Fibroblast of lung (primary cell): Measurements from ENCODE around the gene RREB1. TPM values are rescaled to one million over a fixed set of nuclear protein-coding genes. Genes with fewer than 3 reads are reported as not detected.
"Not testable (repeated sequence)": the region's sequence is repeated elsewhere in the genome, so short reads cannot be mapped to it uniquely, and the experiment has no call there.

Experiments used
- DNase-seq, 2 donors: peaks; one replicate each; pipeline versions ENCODE4 v3.0.0 to v3.0.0-alpha.2; 2010; ENCODE audit warnings: low read depth in 2 of 2
- H2AFZ ChIP-seq: 2 replicates; pipeline ENCODE4 v1.5.1; 2012; ENCODE audit warnings: low read length, control low read depth, inconsistent platforms
- H3K27ac ChIP-seq: 2 replicates; pipeline ENCODE4 v1.5.1; 2011; ENCODE audit warnings: low read length, control low read depth; ENCODE audit not compliant: insufficient read depth
- H3K27me3 ChIP-seq: 2 replicates; pipeline ENCODE4 v1.5.1; 2011; ENCODE audit warnings: mild to moderate bottlenecking, low read length; ENCODE audit not compliant: control insufficient read depth, insufficient read depth
- H3K36me3 ChIP-seq: 2 replicates; pipeline ENCODE4 v1.5.1; 2011; ENCODE audit warnings: low read length; ENCODE audit not compliant: control insufficient read depth, insufficient read depth
- H3K4me1 ChIP-seq: 2 replicates; pipeline ENCODE4 v1.5.1; 2011; ENCODE audit warnings: low read length; ENCODE audit not compliant: control insufficient read depth, insufficient read depth; ENCODE audit errors: extremely low read depth
- H3K4me2 ChIP-seq: 2 replicates; pipeline ENCODE4 v1.5.1; 2011; ENCODE audit warnings: low read length, control low read depth; ENCODE audit not compliant: insufficient read depth; ENCODE audit errors: extremely low read depth
- H3K4me3 ChIP-seq, 4 experiments: fragments of 200-600 bp in 1 of 4; sonication (generic) in 1 of 4; replicated peaks in 1 of 4; 2 replicates each; pipeline ENCODE4 v1.5.1; 2011 to 2016; ENCODE audit warnings: low read length in 4 of 4, low read depth in 3 of 4, mild to moderate bottlenecking in 3 of 4, control low read depth in 2 of 4, inconsistent platforms in 1 of 4, mixed read lengths in 1 of 4; ENCODE audit not compliant: insufficient read depth in 1 of 4; ENCODE audit errors: control extremely low read depth in 1 of 4
- H3K79me2 ChIP-seq: 2 replicates; pipeline ENCODE4 v1.5.1; 2012; ENCODE audit warnings: mild to moderate bottlenecking, low read length, inconsistent platforms; ENCODE audit not compliant: control insufficient read depth, insufficient read depth
- H3K9ac ChIP-seq: 2 replicates; pipeline ENCODE4 v1.5.1; 2011; ENCODE audit warnings: mild to moderate bottlenecking, low read length, control low read depth; ENCODE audit not compliant: insufficient read depth
- H3K9me3 ChIP-seq: 2 replicates; pipeline ENCODE4 v1.5.1; 2012; ENCODE audit warnings: low read depth, low read length; ENCODE audit not compliant: control insufficient read depth, insufficient read depth
- H4K20me1 ChIP-seq: 2 replicates; pipeline ENCODE4 v1.5.1; 2011; ENCODE audit warnings: low read length; ENCODE audit not compliant: control insufficient read depth, insufficient read depth; ENCODE audit errors: extremely low read depth
- EZH2 ChIP-seq: IDR thresholded peaks from 2 replicates; pipeline ENCODE4 v1.5.1; 2012; ENCODE audit warnings: low read length, control low read depth, mild to moderate bottlenecking; ENCODE audit errors: missing control alignments
- polyA plus RNA-seq, 2 donors: library from polyadenylated mRNA; depleted of rRNA in 1 of 2; stranded (reverse) in 1 of 2; unstranded in 1 of 2; fragments of >200 nt; gene quantifications; 2 replicates each; pipeline ENCODE4 v1.2.1, GENCODE V29; 2011 to 2012; ENCODE audit warnings: missing spikeins in 1 of 2
- total RNA-seq: library from RNA; depleted of rRNA; stranded (reverse); fragments of >200 nt; gene quantifications from 2 replicates; pipeline ENCODE4 v1.2.1, GENCODE V29; 2014
- TF ChIP-seq, protein P1 (sequence below), 2 donors: IDR thresholded peaks in 1 of 2; conservative IDR thresholded peaks in 1 of 2; 1 replicate in 1 of 2; 2 replicates in 1 of 2; pipeline ENCODE4 v1.5.1; 2011 to 2012; ENCODE audit warnings: low read length in 2 of 2, control low read depth in 1 of 2, inconsistent platforms in 1 of 2, low read depth in 1 of 2, mild to moderate bottlenecking in 1 of 2

Gene RREB1
- total and polyA plus RNA-seq, 2 donors (not counting 1 experiment from before 2014, with no cell fraction given) = 2.4 to 18.8 TPM

DNA sequence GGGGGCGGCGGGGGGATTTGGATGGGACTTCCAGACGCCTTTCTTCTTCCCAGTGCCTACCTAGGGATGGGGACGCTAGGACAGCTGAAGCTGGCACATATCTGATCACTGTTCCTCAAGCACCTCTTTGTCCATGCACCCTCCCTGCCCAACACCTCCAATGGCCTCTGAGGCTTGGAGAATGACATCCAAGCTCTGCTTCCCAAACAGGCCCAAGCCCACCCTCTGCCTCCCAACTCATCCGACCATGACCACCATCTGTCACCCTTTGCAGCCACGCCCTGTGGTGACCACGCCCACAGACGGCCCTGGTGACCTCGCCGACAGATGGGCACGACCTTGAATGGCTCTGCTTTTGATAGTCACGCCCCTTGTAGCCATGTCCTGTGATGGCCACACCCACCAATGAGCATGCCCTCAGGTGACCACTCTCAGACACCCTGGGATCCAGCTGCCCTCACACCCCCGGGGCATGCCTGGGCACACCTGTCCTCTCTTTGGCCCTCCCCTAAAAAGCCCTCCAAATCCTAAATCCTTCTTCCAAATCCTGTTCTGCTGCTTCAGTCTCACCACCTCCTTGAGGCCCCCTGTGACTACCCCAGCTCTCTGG, 154.2 kb downstream of the RREB1 start:
- TF ChIP-seq EZH2 = no peak
- TF ChIP-seq, protein P1, sequence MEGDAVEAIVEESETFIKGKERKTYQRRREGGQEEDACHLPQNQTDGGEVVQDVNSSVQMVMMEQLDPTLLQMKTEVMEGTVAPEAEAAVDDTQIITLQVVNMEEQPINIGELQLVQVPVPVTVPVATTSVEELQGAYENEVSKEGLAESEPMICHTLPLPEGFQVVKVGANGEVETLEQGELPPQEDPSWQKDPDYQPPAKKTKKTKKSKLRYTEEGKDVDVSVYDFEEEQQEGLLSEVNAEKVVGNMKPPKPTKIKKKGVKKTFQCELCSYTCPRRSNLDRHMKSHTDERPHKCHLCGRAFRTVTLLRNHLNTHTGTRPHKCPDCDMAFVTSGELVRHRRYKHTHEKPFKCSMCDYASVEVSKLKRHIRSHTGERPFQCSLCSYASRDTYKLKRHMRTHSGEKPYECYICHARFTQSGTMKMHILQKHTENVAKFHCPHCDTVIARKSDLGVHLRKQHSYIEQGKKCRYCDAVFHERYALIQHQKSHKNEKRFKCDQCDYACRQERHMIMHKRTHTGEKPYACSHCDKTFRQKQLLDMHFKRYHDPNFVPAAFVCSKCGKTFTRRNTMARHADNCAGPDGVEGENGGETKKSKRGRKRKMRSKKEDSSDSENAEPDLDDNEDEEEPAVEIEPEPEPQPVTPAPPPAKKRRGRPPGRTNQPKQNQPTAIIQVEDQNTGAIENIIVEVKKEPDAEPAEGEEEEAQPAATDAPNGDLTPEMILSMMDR (conservative IDR thresholded peaks at IDR 0.05 in 1 of 2, IDR thresholded peaks at IDR 0.05 in 1 of 2; ENCODE audit: low read depth in 1 of 2, low read length in 2 of 2) = no peak
- H3K79me2 ChIP-seq = no peaks in the 10 kb centered on the region
- peaks cover 4% of the 10 kb centered on the region for H3K4me1 ChIP-seq
- H3K36me3 ChIP-seq = no peaks in the 10 kb centered on the region
- H3K27ac ChIP-seq = peak overlapping the region; percentile 54
- H3K9me3 ChIP-seq = no peaks in the 10 kb centered on the region
- no peaks in the 10 kb centered on the region for H4K20me1 ChIP-seq
- no peak for DNase-seq
- peak overlapping the region; percentile 61 to 69 (median 64) for H3K4me3 ChIP-seq
- peak overlapping the region; percentile 98 for H2AFZ ChIP-seq
- H3K27me3 ChIP-seq = no peaks in the 10 kb centered on the region
- peak overlapping the region; percentile 65 for H3K9ac ChIP-seq
- H3K4me2 ChIP-seq = peak overlapping the region; percentile 83

DNA sequence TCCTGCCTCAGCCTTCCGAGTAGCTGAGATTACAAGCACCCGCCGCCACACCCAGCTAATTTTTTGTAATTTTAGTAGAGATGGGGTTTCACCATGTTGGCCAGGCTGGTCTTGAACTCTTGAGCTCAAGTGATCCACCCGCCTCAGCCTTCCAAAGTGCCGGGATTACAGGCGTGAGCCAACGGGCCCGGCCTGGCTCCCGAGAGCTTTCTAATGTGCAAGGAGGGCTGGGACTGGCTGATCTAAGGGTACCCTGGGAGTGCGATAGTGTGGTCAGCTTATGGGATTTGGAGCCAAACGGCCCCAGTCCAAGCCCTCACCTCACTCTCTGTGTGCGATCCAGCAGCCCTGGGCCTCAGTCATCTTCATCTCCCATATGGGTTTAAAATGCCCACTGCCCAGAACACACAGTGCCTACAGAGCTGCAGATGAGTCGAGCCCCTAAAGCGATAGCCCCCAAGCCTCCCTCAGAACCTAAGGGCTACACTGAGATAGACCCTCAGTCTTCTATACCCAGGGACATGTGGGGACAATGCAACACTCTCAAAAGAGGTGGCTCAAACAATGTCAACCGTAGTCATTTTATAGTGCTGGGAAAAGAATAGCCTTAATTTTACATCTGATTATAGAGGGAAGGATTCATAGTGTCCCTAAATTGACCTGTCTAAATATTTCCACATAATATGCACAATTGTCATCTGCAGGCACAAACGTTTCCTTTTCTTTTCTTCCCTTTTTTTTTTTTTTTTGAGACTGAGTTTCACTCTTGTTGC, 155.2 kb downstream of the RREB1 start:
- Histone ChIP-seq H3K27ac (no peak overlapping the region), H3K4me1 (peaks cover 9% of the 10 kb centered on the region), H3K4me2 (no peak overlapping the region), H2AFZ (no peak overlapping the region), H3K9me3 (no peaks in the 10 kb centered on the region), H3K36me3 (no peaks in the 10 kb centered on the region), H3K79me2 (no peaks in the 10 kb centered on the region), H3K27me3 (no peaks in the 10 kb centered on the region), H4K20me1 (no peaks in the 10 kb centered on the region), H3K9ac (no peak overlapping the region), H3K4me3 (no peak overlapping the region)
- TF ChIP-seq, protein P1 (conservative IDR thresholded peaks at IDR 0.05 in 1 of 2, IDR thresholded peaks at IDR 0.05 in 1 of 2; ENCODE audit: low read depth in 1 of 2, low read length in 2 of 2) = no peak
- no peak for TF ChIP-seq EZH2
- DNase-seq = no peak

DNA sequence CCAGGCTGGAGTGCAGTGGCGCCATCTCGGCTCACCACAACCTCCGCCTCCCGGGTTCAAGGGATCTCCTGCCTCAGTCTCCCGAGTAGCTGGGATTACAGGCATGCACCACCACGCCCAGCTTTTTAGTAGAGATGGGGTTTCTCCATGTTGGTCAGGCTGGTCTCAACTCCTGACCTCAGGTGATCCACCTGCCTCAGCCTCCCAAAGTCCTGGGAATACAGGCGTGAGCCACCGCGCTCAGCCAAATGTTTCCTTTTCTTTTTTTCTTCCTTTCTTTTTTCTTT, 155.7 kb downstream of the RREB1 start:
- DNase-seq, H3K27me3 ChIP-seq, H3K27ac ChIP-seq: not testable (repeated sequence)

More for the DNA sequence above, 155.7 kb downstream of the RREB1 start:
- not testable (repeated sequence) for H2AFZ ChIP-seq, H4K20me1 ChIP-seq, H3K79me2 ChIP-seq, H3K36me3 ChIP-seq, H3K4me1 ChIP-seq, H3K9me3 ChIP-seq, H3K4me2 ChIP-seq, H3K9ac ChIP-seq, H3K4me3 ChIP-seq
